Measurements from ENCODE around the gene TMEM250.

DNA sequence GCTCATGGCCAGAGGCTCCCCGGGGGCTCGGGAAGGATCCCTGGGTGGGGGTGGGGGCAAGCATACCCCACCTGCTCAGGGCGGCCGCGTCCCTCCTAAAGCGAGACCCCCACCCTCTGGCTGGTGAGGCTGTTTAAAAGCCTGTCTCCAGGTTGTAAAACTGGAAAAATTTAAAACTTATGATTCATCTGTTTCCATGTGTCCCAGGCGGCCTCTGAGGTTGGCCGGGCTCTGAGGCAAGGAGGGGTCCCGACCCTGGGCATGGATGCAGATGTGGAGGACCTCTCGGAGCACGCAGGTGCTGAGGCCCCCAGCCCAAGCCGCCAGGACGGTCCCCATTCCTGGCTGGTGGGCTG lies 24.2 kb upstream of the TMEM250 start:
- TF ChIP-seq, protein P1, sequence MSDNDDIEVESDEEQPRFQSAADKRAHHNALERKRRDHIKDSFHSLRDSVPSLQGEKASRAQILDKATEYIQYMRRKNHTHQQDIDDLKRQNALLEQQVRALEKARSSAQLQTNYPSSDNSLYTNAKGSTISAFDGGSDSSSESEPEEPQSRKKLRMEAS (IDR thresholded peaks at IDR 0.05) = no peak
- TF ChIP-seq YY1 (IDR thresholded peaks at IDR 0.05; ENCODE audit: low read depth) (no peak), RAD21 (IDR thresholded peaks at IDR 0.05; ENCODE audit: low read depth) (no peak), EP300 (IDR thresholded peaks at IDR 0.05; ENCODE audit: borderline replicate concordance) (no peak), EGR1 (IDR thresholded peaks at IDR 0.05) (no peak), TAF1 (IDR thresholded peaks at IDR 0.05; ENCODE audit: low read depth) (no peak), FOXM1 (IDR thresholded peaks at IDR 0.05; ENCODE audit: borderline replicate concordance, low read depth) (no peak), NFIC (IDR thresholded peaks at IDR 0.05) (no peak), CEBPB (IDR thresholded peaks at IDR 0.05) (no peak), TEAD4 (IDR thresholded peaks at IDR 0.05) (no peak), CREB1 (IDR thresholded peaks at IDR 0.05; ENCODE audit: low read depth) (no peak), ZBTB7A (IDR thresholded peaks at IDR 0.05; ENCODE audit: low read depth) (no peak)
- TF ChIP-seq, protein P2, sequence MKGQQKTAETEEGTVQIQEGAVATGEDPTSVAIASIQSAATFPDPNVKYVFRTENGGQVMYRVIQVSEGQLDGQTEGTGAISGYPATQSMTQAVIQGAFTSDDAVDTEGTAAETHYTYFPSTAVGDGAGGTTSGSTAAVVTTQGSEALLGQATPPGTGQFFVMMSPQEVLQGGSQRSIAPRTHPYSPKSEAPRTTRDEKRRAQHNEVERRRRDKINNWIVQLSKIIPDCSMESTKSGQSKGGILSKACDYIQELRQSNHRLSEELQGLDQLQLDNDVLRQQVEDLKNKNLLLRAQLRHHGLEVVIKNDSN (IDR thresholded peaks at IDR 0.05) = no peak
- TF ChIP-seq, protein P3, sequence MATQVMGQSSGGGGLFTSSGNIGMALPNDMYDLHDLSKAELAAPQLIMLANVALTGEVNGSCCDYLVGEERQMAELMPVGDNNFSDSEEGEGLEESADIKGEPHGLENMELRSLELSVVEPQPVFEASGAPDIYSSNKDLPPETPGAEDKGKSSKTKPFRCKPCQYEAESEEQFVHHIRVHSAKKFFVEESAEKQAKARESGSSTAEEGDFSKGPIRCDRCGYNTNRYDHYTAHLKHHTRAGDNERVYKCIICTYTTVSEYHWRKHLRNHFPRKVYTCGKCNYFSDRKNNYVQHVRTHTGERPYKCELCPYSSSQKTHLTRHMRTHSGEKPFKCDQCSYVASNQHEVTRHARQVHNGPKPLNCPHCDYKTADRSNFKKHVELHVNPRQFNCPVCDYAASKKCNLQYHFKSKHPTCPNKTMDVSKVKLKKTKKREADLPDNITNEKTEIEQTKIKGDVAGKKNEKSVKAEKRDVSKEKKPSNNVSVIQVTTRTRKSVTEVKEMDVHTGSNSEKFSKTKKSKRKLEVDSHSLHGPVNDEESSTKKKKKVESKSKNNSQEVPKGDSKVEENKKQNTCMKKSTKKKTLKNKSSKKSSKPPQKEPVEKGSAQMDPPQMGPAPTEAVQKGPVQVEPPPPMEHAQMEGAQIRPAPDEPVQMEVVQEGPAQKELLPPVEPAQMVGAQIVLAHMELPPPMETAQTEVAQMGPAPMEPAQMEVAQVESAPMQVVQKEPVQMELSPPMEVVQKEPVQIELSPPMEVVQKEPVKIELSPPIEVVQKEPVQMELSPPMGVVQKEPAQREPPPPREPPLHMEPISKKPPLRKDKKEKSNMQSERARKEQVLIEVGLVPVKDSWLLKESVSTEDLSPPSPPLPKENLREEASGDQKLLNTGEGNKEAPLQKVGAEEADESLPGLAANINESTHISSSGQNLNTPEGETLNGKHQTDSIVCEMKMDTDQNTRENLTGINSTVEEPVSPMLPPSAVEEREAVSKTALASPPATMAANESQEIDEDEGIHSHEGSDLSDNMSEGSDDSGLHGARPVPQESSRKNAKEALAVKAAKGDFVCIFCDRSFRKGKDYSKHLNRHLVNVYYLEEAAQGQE (IDR thresholded peaks at IDR 0.05; ENCODE audit: low read depth) = no peak
